ENCODE data around the gene PTPRN2. TPM values are rescaled to one million over a fixed set of nuclear protein-coding genes. Genes with fewer than 3 reads are reported as not detected.

The PTPRN2 gene
- polyA plus RNA-seq, 6 donors from 2014 or later = 1.4 to 4.6 (median 3.8) TPM

DNA sequence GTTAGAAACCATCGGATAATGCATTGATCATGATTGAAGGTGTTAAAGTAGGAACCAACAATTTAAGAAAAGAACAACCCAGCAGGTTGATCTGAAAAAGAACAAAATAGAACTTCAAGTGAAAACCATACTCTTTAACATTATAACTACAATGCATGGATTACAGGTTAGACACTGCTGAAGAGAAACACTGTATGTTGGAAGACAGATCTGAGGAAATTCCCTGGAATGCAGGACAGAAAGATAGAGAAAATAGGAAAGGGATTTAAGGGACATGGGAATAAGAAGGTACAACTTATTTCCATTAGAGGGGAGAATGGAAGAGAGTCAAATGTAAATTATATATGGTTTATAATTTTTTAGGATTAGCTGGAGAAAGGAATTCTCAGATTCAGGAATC is 947.5 kb downstream of the PTPRN2 start:
- peaks cover 5 to 24% (median 11%) of the 10 kb centered on the region in 7 donors for H3K9me3 Mint-ChIP-seq
- peaks cover 20 to 28% (median 25%) of the 10 kb centered on the region in 3 donors for H3K27me3 Mint-ChIP-seq
- no peaks in the 10 kb centered on the region for H3K4me1 Mint-ChIP-seq
- DNase-seq (no peak), ATAC-seq (ENCODE audit: low read depth in 2 of 2) (no peak)
- no peak overlapping the region for H3K27ac Mint-ChIP-seq
- peaks cover 8 to 18% of the 10 kb centered on the region in 2 donors for H3K36me3 Mint-ChIP-seq
- no peak overlapping the region for H3K4me3 Mint-ChIP-seq

DNA sequence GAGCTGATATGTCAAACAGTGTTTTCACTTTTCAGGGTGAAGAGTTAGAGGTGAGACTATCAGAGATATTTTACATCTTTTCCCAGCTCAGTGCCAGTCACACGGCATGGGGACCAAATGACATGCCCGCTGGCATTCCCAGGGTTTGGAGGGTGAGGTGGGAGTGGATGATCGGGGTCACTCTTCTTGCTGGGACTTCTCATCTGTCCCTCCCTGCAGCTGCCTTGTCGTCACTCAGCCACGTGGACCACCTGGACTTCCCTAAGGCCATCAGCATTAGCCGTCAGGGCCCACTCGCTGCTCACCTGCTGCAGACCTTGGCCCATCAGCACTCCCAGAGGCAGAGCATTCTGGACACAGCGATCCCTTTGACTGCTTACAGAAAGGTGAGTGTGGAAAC is 949.1 kb downstream of the PTPRN2 start:
- peaks cover 34 to 39% (median 37%) of the 10 kb centered on the region in 3 donors for H3K27me3 Mint-ChIP-seq
- H3K27ac Mint-ChIP-seq = no peak overlapping the region
- ATAC-seq (ENCODE audit: low read depth in 2 of 2) = no peak
- peaks cover 5 to 24% (median 11%) of the 10 kb centered on the region in 7 donors for H3K9me3 Mint-ChIP-seq
- H3K4me1 Mint-ChIP-seq = no peaks in the 10 kb centered on the region
- peaks cover 8 to 18% of the 10 kb centered on the region in 2 donors for H3K36me3 Mint-ChIP-seq
- no peak overlapping the region for H3K4me3 Mint-ChIP-seq
- DNase-seq = no peak

DNA sequence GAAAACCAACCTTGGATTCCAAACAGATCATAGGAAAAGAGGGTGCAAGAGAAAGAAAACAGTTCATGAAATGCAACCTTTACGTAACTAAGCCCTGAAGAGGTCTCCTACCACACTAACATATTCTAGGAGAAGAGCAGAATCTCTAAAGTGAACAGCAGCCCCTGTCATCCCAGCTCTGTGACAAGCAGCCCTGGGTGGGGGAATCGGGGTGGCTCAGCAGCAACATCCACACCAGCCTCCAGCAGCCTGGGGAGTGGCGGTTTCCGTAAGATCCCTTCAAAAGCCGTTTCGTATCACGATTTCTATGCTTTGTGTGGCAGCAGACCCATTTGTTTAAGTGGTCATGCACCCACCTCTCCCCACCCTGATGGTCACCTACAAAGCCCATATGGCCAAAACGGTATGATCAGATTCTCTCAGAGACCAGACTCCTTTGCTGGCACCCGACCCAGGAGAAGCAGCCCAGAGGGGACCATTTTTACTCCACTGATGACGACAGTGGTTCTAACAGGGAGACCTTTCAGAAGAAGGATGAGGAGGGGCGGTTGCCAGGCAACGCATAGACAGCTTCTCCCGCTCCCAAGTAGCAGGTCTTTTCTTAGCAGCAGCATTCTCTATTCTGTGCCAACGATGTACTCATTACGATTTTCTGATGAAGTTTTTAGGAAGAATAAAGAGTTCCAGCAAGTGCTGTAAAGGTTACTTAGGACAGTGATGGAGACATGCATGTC is 950.2 kb downstream of the PTPRN2 start:
- Mint-ChIP-seq H3K4me1 (no peaks in the 10 kb centered on the region), H3K9me3 (peaks cover 5 to 24% (median 11%) of the 10 kb centered on the region in 7 donors), H3K27ac (no peak overlapping the region), H3K27me3 (peaks cover 37 to 46% (median 37%) of the 10 kb centered on the region in 3 donors), H3K36me3 (peaks cover 8 to 18% of the 10 kb centered on the region in 2 donors), H3K4me3 (no peak overlapping the region)
- DNase-seq = no peak
- ATAC-seq (ENCODE audit: low read depth in 2 of 2) = no peak

DNA sequence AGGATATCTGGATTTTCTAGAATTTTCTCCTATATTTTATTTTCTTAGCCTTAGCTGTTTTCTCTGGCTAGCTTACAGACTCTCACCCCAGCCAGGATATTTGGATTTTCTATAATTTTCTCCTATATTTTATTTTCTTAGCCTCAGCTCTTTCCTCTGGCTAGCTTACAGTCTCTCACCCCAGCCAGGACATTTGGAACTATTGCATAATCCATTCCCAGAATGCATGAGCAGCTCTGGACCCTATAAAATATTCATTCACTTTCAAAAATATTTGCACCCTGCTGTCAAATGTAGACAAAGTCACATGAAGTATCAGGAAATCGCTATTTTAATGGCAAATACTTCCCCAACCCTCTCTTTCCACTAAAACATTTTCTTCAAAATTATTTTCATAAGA is 952.0 kb downstream of the PTPRN2 start:
- no peak for DNase-seq
- peaks cover 5 to 16% (median 8%) of the 10 kb centered on the region in 7 donors for H3K9me3 Mint-ChIP-seq
- peaks cover 34 to 48% (median 36%) of the 10 kb centered on the region in 3 donors for H3K27me3 Mint-ChIP-seq
- peaks cover 7 to 16% of the 10 kb centered on the region in 2 donors for H3K36me3 Mint-ChIP-seq
- no peaks in the 10 kb centered on the region for H3K4me1 Mint-ChIP-seq
- ATAC-seq (ENCODE audit: low read depth in 2 of 2) = no peak
- H3K4me3 Mint-ChIP-seq = no peak overlapping the region
- no peak overlapping the region for H3K27ac Mint-ChIP-seq

- Mint-ChIP-seq H3K9me3 (peaks cover 3 to 11% (median 4%) of the 10 kb centered on the region in 7 donors), H3K27ac (no peak overlapping the region), H3K36me3 (peaks cover 2 to 11% of the 10 kb centered on the region in 2 donors), H3K27me3 (peaks cover 35 to 48% (median 40%) of the 10 kb centered on the region in 3 donors), H3K4me1 (no peaks in the 10 kb centered on the region), H3K4me3 (no peak overlapping the region)
- DNase-seq (no peak), ATAC-seq (ENCODE audit: low read depth in 2 of 2) (no peak)
Measured at GRCh38 chr7:157635148-157635500, 952.5 kb downstream of the PTPRN2 start.

- Mint-ChIP-seq H3K27me3 (peaks cover 31 to 48% (median 38%) of the 10 kb centered on the region in 3 donors), H3K36me3 (peaks cover 0 to 6% of the 10 kb centered on the region in 2 donors), H3K4me1 (no peaks in the 10 kb centered on the region), H3K4me3 (no peak overlapping the region), H3K27ac (peak overlapping the region in 1 of 6 donors; percentile 14), H3K9me3 (peaks cover 0 to 5% (median 0%) of the 10 kb centered on the region in 7 donors)
- DNase-seq (no peak), ATAC-seq (ENCODE audit: low read depth in 2 of 2) (no peak)
Measured at GRCh38 chr7:157634401-157635147, 953.0 kb downstream of the PTPRN2 start.

- Mint-ChIP-seq H3K27me3 (peaks cover 26 to 41% (median 41%) of the 10 kb centered on the region in 3 donors), H3K4me3 (no peak overlapping the region), H3K9me3 (no peaks in the 10 kb centered on the region), H3K36me3 (no peaks in the 10 kb centered on the region), H3K4me1 (no peaks in the 10 kb centered on the region), H3K27ac (no peak overlapping the region)
- no peak for DNase-seq
- ATAC-seq (ENCODE audit: low read depth in 2 of 2) = no peak
Measured at GRCh38 chr7:157633465-157634185, 954.0 kb downstream of the PTPRN2 start.

DNA sequence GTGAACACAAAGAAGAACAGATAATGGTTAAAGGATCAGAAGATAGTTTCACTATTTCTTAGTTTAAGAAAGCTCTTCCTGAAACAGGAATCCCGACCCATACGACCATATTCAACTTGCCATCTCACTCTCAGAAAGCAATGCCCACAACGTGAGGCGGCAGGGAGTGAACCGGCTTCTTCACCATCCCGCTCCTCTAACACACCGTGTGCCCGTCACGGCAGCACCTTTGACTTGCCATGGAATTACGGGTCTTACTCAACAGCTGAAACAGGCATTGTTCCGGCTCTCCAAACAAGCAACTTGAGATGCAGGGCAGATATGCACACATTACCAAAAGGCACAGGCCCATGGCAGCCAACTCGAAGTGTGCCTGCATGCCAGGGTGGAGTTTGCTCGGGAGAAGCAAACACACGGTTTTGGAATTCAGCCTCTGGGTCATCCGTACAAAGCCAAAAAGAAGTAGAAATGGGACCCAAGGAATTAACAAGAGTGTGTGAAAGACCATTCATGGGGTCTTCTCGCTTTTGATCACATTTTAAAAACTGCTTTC is 957.2 kb downstream of the PTPRN2 start:
- H3K4me1 Mint-ChIP-seq = peaks cover 0 to 4% (median 0%) of the 10 kb centered on the region in 3 donors
- ATAC-seq (ENCODE audit: low read depth in 2 of 2) (no peak), DNase-seq (no peak)
- no peaks in the 10 kb centered on the region for H3K36me3 Mint-ChIP-seq
- H3K27ac Mint-ChIP-seq = no peak overlapping the region
- peaks cover 0 to 3% (median 0%) of the 10 kb centered on the region in 7 donors for H3K9me3 Mint-ChIP-seq
- no peak overlapping the region for H3K4me3 Mint-ChIP-seq
- peaks cover 31 to 67% (median 58%) of the 10 kb centered on the region in 3 donors for H3K27me3 Mint-ChIP-seq

DNA sequence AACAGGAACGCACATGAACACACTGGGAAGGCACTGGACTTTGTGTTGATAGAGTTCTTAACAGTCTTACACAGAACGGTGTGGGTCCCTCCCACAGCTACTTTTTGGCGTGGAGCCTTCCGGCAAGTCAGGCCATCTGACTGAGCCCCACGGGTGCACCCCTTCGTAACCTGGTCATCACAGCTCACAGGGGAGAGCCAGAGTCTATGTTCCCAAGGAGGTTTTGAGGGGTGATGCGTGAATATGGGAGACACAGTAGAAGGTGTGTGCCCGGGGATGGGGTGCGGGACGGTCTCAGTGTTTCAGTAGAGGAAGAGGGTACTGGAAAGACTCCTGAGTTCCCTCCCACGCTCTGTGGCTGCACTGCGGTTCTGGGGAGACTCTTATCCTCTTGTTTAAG is 959.2 kb downstream of the PTPRN2 start:
- ATAC-seq (ENCODE audit: low read depth in 2 of 2) (no peak), DNase-seq (no peak)
- Mint-ChIP-seq H3K27me3 (peaks cover 22 to 52% (median 50%) of the 10 kb centered on the region in 3 donors), H3K9me3 (peaks cover 0 to 10% (median 1%) of the 10 kb centered on the region in 7 donors), H3K4me1 (peaks cover 0 to 4% (median 0%) of the 10 kb centered on the region in 3 donors), H3K27ac (no peak overlapping the region), H3K4me3 (peak overlapping the region in 1 of 8 donors; percentile 67), H3K36me3 (no peaks in the 10 kb centered on the region)

- no peak overlapping the region for H3K27ac Mint-ChIP-seq
- peaks cover 24 to 46% (median 46%) of the 10 kb centered on the region in 3 donors for H3K27me3 Mint-ChIP-seq
- H3K36me3 Mint-ChIP-seq = no peaks in the 10 kb centered on the region
- no peak overlapping the region for H3K4me3 Mint-ChIP-seq
- peaks cover 0 to 10% (median 2%) of the 10 kb centered on the region in 7 donors for H3K9me3 Mint-ChIP-seq
- no peak for ATAC-seq (ENCODE audit: low read depth in 2 of 2)
- peaks cover 0 to 4% (median 0%) of the 10 kb centered on the region in 3 donors for H3K4me1 Mint-ChIP-seq
- DNase-seq = no peak
Measured at GRCh38 chr7:157627646-157628045, 960.0 kb downstream of the PTPRN2 start.

DNA sequence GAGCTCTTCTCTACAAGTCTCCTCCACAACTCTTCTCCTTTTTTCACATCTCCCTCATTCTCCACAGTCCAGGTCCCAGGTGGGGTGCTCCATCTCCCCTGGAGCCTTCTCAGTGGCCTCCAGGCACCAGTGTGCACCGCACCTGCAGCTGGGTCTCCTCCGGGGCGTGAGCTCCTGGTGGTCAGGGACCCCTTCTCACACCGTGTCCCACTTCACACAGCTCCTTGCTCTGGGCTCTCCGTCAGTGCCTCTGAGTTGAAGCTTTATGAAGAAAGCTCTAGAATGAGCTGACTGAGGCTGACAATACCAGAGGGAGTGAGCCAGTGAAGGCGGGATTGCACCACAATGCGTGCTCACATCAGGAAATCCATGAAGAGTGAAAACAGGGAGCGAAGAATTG is 960.6 kb downstream of the PTPRN2 start:
- Mint-ChIP-seq H3K36me3 (no peaks in the 10 kb centered on the region), H3K27me3 (peaks cover 19 to 51% (median 46%) of the 10 kb centered on the region in 3 donors), H3K4me1 (peaks cover 0 to 4% (median 0%) of the 10 kb centered on the region in 3 donors), H3K4me3 (no peak overlapping the region), H3K27ac (no peak overlapping the region), H3K9me3 (peaks cover 0 to 10% (median 2%) of the 10 kb centered on the region in 7 donors)
- no peak for ATAC-seq (ENCODE audit: low read depth in 2 of 2)
- DNase-seq = no peak

DNA sequence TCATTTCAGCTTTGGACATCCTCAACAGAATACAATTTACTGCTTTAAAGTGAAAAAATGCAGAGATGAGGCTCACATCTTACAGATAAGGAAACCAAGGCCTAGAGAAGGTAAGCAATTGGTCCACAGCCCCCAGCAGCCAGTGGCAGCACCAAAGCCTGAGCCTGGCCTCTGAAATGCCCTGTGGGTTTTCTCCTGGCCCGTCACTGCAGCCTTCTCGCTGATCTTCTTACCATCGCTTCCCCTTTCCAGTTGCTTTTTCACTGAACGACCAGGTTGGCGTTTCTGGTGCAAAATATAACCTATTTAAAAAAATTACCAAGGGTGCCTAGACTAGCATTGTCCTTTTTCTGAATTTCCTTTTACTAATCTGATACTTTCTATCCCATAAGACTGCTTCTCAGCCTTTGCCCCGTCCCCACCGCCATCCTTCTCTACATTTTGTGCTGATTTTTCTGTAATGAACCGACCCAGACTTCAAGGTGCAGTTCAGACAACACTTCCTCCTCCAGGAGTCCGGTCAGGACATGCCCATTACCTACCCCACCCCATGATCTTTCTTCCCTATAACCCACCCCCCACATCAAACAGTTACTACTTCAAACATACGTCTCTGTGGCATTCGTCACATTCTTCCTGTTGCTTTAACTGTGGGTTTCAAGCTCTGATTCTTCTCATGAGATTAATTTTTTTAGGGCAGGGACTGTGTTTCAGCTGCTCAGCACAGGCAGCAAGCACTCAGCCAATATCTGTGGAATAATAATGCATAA is 961.5 kb downstream of the PTPRN2 start:
- ATAC-seq (ENCODE audit: low read depth in 2 of 2) = no peak
- peak overlapping the region in 1 of 8 donors; percentile 47 for H3K4me3 Mint-ChIP-seq
- H3K9me3 Mint-ChIP-seq = peaks cover 0 to 10% (median 2%) of the 10 kb centered on the region in 7 donors
- DNase-seq = no peak
- H3K36me3 Mint-ChIP-seq = no peaks in the 10 kb centered on the region
- H3K27me3 Mint-ChIP-seq = peaks cover 19 to 54% (median 44%) of the 10 kb centered on the region in 3 donors
- no peak overlapping the region for H3K27ac Mint-ChIP-seq
- H3K4me1 Mint-ChIP-seq = peaks cover 0 to 4% (median 0%) of the 10 kb centered on the region in 3 donors
